Uterus (tissue), 4 donors: ENCODE data around the gene PEX10. TPM values are rescaled to one million over a fixed set of nuclear protein-coding genes. Genes with fewer than 3 reads are reported as not detected.

Experiments used
- DNase-seq, 2 donors: peaks; one replicate each; pipeline ENCODE4 v3.0.0-alpha.2; 2019 to 2020
- H3K27ac ChIP-seq, 2 donors: fragments of 200-600 bp; sonication (generic); 1 replicate in 1 of 2; 2 replicates in 1 of 2; pipeline ENCODE4 v1.5.1; 2016 to 2018
- H3K27me3 ChIP-seq, 2 donors: fragments of 200-600 bp; sonication (generic); one replicate each; pipeline ENCODE4 v1.5.1; 2018 to 2019; ENCODE audit warnings: control low read depth in 1 of 2
- H3K36me3 ChIP-seq, 2 donors: fragments of 200-600 bp; sonication (generic); one replicate each; pipeline ENCODE4 v1.5.1; 2019; ENCODE audit warnings: control low read depth in 1 of 2
- H3K4me1 ChIP-seq, 2 donors: fragments of 200-600 bp; sonication (generic); one replicate each; pipeline ENCODE4 v1.5.1; 2018 to 2019; ENCODE audit warnings: control low read depth in 1 of 2
- H3K4me3 ChIP-seq, 2 donors: fragments of 200-600 bp; sonication (generic); 1 replicate in 1 of 2; 2 replicates in 1 of 2; pipeline ENCODE4 v1.5.1; 2018 to 2019; ENCODE audit warnings: mild to moderate bottlenecking in 1 of 2
- H3K9me3 ChIP-seq, 2 donors: fragments of 200-600 bp; sonication (generic); one replicate each; pipeline ENCODE4 v1.5.1; 2019; ENCODE audit warnings: control low read depth in 1 of 2
- CTCF ChIP-seq, 4 experiments: fragments of 200-600 bp in 2 of 4; fragments of 450-650 bp in 2 of 4; sonication (generic) in 2 of 4; IDR thresholded peaks; one replicate each; pipeline ENCODE4 v1.5.1; 2016 to 2019; ENCODE audit warnings: antibody characterized with exemption in 4 of 4, mild to moderate bottlenecking in 2 of 4, moderate library complexity in 1 of 4
- POLR2A ChIP-seq, 2 donors: fragments of 450-650 bp; IDR thresholded peaks; one replicate each; pipeline ENCODE4 v1.6.1; 2016; ENCODE audit warnings: antibody characterized with exemption in 2 of 2, mild to moderate bottlenecking in 1 of 2, moderate library complexity in 1 of 2
- intact Hi-C: fragments of 100-400 bp; cut with DNase I; formaldehyde crosslinking; loops from one replicate; pipeline ENCODE4 v1.15.1; 2023; ENCODE audit warnings: low total_unique reads
- total RNA-seq, 4 donors: library from RNA; depleted of rRNA in 3 of 4; stranded (reverse); fragments of >200 nt in 3 of 4; gene quantifications; one replicate each; pipeline versions ENCODE4 v1.1.0 to v1.2.4, GENCODE V29; 2014 to 2023
- donor health status: DM: yes; HTN: yes; CAD: no.

Gene PEX10
- total RNA-seq, 4 donors from 2014 or later, result 0.77 to 23.6 (median 13.2) TPM

- H3K9me3 ChIP-seq, result no peaks in the 10 kb centered on the region
- H3K27me3 ChIP-seq, result no peaks in the 10 kb centered on the region
- H3K36me3 ChIP-seq, result no peaks in the 10 kb centered on the region
- H3K4me3 ChIP-seq, result no peak overlapping the region
- H3K4me1 ChIP-seq, result peaks cover 4 to 9% of the 10 kb centered on the region in 2 donors
- TF ChIP-seq CTCF (IDR thresholded peaks at IDR 0.05), result no peak
- no peak for TF ChIP-seq POLR2A (IDR thresholded peaks at IDR 0.05)
- intact Hi-C loops, result no loop called here
- no peak for DNase-seq
- H3K27ac ChIP-seq, result no peak overlapping the region
These were observed 35.3 kb downstream of the PEX10 start for GRCh38 chr1:2376931-2377672.

GRCh38 chr1:2376261-2376741 lies 36.1 kb downstream of the PEX10 start:
- no peak overlapping the region for H3K4me3 ChIP-seq
- intact Hi-C loops, result no loop called here
- no peak for TF ChIP-seq POLR2A (IDR thresholded peaks at IDR 0.05)
- TF ChIP-seq CTCF (IDR thresholded peaks at IDR 0.05), result no peak
- no peak overlapping the region for H3K27ac ChIP-seq
- no peaks in the 10 kb centered on the region for H3K27me3 ChIP-seq
- no peaks in the 10 kb centered on the region for H3K36me3 ChIP-seq
- H3K9me3 ChIP-seq, result no peaks in the 10 kb centered on the region
- no peak for DNase-seq
- peaks cover 2 to 6% of the 10 kb centered on the region in 2 donors for H3K4me1 ChIP-seq

GRCh38 chr1:2375923-2376260 lies 36.5 kb downstream of the PEX10 start:
- DNase-seq, result no peak
- Histone ChIP-seq H3K9me3 (no peaks in the 10 kb centered on the region), H3K4me1 (peaks cover 0 to 2% of the 10 kb centered on the region in 2 donors), H3K27me3 (no peaks in the 10 kb centered on the region), H3K36me3 (no peaks in the 10 kb centered on the region), H3K27ac (no peak overlapping the region), H3K4me3 (no peak overlapping the region)
- TF ChIP-seq CTCF (IDR thresholded peaks at IDR 0.05) (no peak), POLR2A (IDR thresholded peaks at IDR 0.05) (no peak)
- intact Hi-C loops, result no loop called here

GRCh38 chr1:2375246-2375922 lies 37.0 kb downstream of the PEX10 start:
- no peak for DNase-seq
- intact Hi-C loops, result no loop called here
- TF ChIP-seq POLR2A (IDR thresholded peaks at IDR 0.05) (no peak), CTCF (IDR thresholded peaks at IDR 0.05) (no peak)
- H3K36me3 ChIP-seq, result no peaks in the 10 kb centered on the region
- H3K27me3 ChIP-seq, result no peaks in the 10 kb centered on the region
- no peak overlapping the region for H3K4me3 ChIP-seq
- H3K9me3 ChIP-seq, result no peaks in the 10 kb centered on the region
- no peaks in the 10 kb centered on the region for H3K4me1 ChIP-seq
- no peak overlapping the region for H3K27ac ChIP-seq
